Left lung (tissue), 10 donors: Measurements from ENCODE around the gene NEURL1B. TPM values are rescaled to one million over a fixed set of nuclear protein-coding genes. Genes with fewer than 3 reads are reported as not detected.

Experiments
- ATAC-seq: fragments of 200-7000 bp; cut with Tn5 transposase; one replicate; pipeline ENCODE4 v1.9.1; 2020; ENCODE audit warnings: moderate library complexity
- DNase-seq, 4 donors: peaks; one replicate each; pipeline ENCODE4 v3.0.0-alpha.2; 2013 to 2020
- H3K27ac ChIP-seq, 2 donors: fragments of 200-600 bp; sonication (generic) in 1 of 2; one replicate each; pipeline versions ENCODE4 v1.5.0 to v1.8.0; 2020 to 2021
- H3K27me3 ChIP-seq, 2 donors: fragments of 200-600 bp; sonication (generic) in 1 of 2; one replicate each; pipeline versions ENCODE4 v1.5.0 to v1.8.0; 2020 to 2021
- H3K36me3 ChIP-seq, 2 donors: fragments of 200-600 bp; sonication (generic) in 1 of 2; one replicate each; pipeline versions ENCODE4 v1.5.0 to v1.8.0; 2020 to 2021
- H3K4me1 ChIP-seq, 2 donors: fragments of 200-600 bp; one replicate each; pipeline ENCODE4 v1.8.0; 2021
- H3K4me3 ChIP-seq, 2 donors: fragments of 200-600 bp; sonication (generic) in 1 of 2; one replicate each; pipeline versions ENCODE4 v1.5.0 to v1.8.0; 2020 to 2021; ENCODE audit warnings: mild to moderate bottlenecking in 1 of 2
- H3K9me3 ChIP-seq, 2 donors: fragments of 200-600 bp; sonication (generic) in 1 of 2; one replicate each; pipeline versions ENCODE4 v1.5.0 to v1.8.0; 2020 to 2021
- CTCF ChIP-seq, 2 donors: fragments of 200-600 bp; sonication (generic) in 1 of 2; IDR thresholded peaks; one replicate each; pipeline versions ENCODE4 v1.5.0 to v1.8.0; 2021; ENCODE audit warnings: antibody characterized with exemption in 2 of 2
- intact Hi-C, 2 donors: fragments of 100-400 bp; cut with DNase I; formaldehyde crosslinking; loops; one replicate each; pipeline versions ENCODE4 v1.11.2 to v1.14.2; 2022
- polyA plus RNA-seq, 6 donors: library from polyadenylated mRNA; unstranded; fragments of 120-200 nt; gene quantifications; one replicate each; pipeline ENCODE4 v1.2.1, GENCODE V29; 2013; ENCODE audit not compliant: insufficient read length in 6 of 6
- total RNA-seq, 2 donors: library from RNA; stranded (reverse); fragmentation: NEBNext Ultra II Directional; extraction: Animal tissue kit (Norgen Biotek cat#: 25700); gene quantifications; one replicate each; pipeline ENCODE4 v1.2.1, GENCODE V29; 2021
- donor health status: DM: no; HTN: yes; CAD: no.
- donor health status: DM: no; HTN: no; CAD: no.

Gene NEURL1B
- total and polyA plus RNA-seq, 8 donors: 11.8 to 34.1 (median 29.1) TPM

GRCh38 chr5:172724242-172725183 is 83.5 kb downstream of the NEURL1B start:
- no peak for TF ChIP-seq CTCF (IDR thresholded peaks at IDR 0.05)
- Histone ChIP-seq H3K36me3 (no peaks in the 10 kb centered on the region), H3K4me1 (peaks cover 14 to 33% of the 10 kb centered on the region in 2 donors), H3K4me3 (no peak overlapping the region), H3K27ac (no peak overlapping the region), H3K27me3 (no peaks in the 10 kb centered on the region), H3K9me3 (no peaks in the 10 kb centered on the region)
- DNase-seq: no peak
- intact Hi-C loops: no loop called here
- no peak for ATAC-seq

GRCh38 chr5:172725273-172725672 is 84.2 kb downstream of the NEURL1B start:
- ATAC-seq: no peak
- Histone ChIP-seq H3K4me3 (no peak overlapping the region), H3K27me3 (no peaks in the 10 kb centered on the region), H3K9me3 (no peaks in the 10 kb centered on the region), H3K27ac (no peak overlapping the region), H3K36me3 (no peaks in the 10 kb centered on the region), H3K4me1 (peaks cover 14 to 30% of the 10 kb centered on the region in 2 donors)
- TF ChIP-seq CTCF (IDR thresholded peaks at IDR 0.05): no peak
- intact Hi-C loops: no loop called here
- no peak for DNase-seq

- no peak for DNase-seq
- no peaks in the 10 kb centered on the region for H3K36me3 ChIP-seq
- no peak overlapping the region for H3K4me3 ChIP-seq
- no peaks in the 10 kb centered on the region for H3K27me3 ChIP-seq
- H3K4me1 ChIP-seq: peaks cover 14 to 25% of the 10 kb centered on the region in 2 donors
- no peaks in the 10 kb centered on the region for H3K9me3 ChIP-seq
- intact Hi-C loops: no loop called here
- H3K27ac ChIP-seq: no peak overlapping the region
- ATAC-seq: no peak
- no peak for TF ChIP-seq CTCF (IDR thresholded peaks at IDR 0.05)
Measured at GRCh38 chr5:172725785-172726184, 84.7 kb downstream of the NEURL1B start.

- Histone ChIP-seq H3K4me1 (peaks cover 5 to 13% of the 10 kb centered on the region in 2 donors), H3K9me3 (no peaks in the 10 kb centered on the region), H3K36me3 (no peaks in the 10 kb centered on the region), H3K27me3 (no peaks in the 10 kb centered on the region), H3K27ac (no peak overlapping the region), H3K4me3 (no peak overlapping the region)
- intact Hi-C loops: no loop called here
- TF ChIP-seq CTCF (IDR thresholded peaks at IDR 0.05): no peak
- ATAC-seq (no peak), DNase-seq (no peak)
Measured at GRCh38 chr5:172726966-172727365, 85.9 kb downstream of the NEURL1B start.

GRCh38 chr5:172727551-172727950 is 86.5 kb downstream of the NEURL1B start:
- intact Hi-C loops: no loop called here
- no peak for TF ChIP-seq CTCF (IDR thresholded peaks at IDR 0.05)
- peaks cover 0 to 9% of the 10 kb centered on the region in 2 donors for H3K4me1 ChIP-seq
- no peaks in the 10 kb centered on the region for H3K9me3 ChIP-seq
- no peaks in the 10 kb centered on the region for H3K27me3 ChIP-seq
- H3K36me3 ChIP-seq: no peaks in the 10 kb centered on the region
- no peak for DNase-seq
- no peak overlapping the region for H3K27ac ChIP-seq
- ATAC-seq: no peak
- H3K4me3 ChIP-seq: no peak overlapping the region
